ENCODE data around the gene TRAF7. TPM values are rescaled to one million over a fixed set of nuclear protein-coding genes. Genes with fewer than 3 reads are reported as not detected.

Gene TRAF7
- polyA plus RNA-seq, 3 donors, result 5.9 to 41.9 (median 6.7) TPM

GRCh38 chr16:2157480-2158261, 2.1 kb downstream of the TRAF7 start:
- peaks cover 89% of the 10 kb centered on the region for H4K20me1 ChIP-seq (ENCODE audit: insufficient read depth, low read length)
- no peak overlapping the region for H3K4me2 ChIP-seq (replicated peaks; ENCODE audit: extremely low read depth, low read length, poor library complexity, severe bottlenecking)
- no peaks in the 10 kb centered on the region for H3K9me3 ChIP-seq (replicated peaks in 1 of 2; ENCODE audit: control insufficient read depth in 1 of 2, insufficient read depth in 1 of 2, low read length in 2 of 2)
- Mint-ChIP-seq H3K4me1 (peaks cover 42% of the 10 kb centered on the region), H3K4me3 (no peak overlapping the region), H3K36me3 (peaks cover 0 to 2% of the 10 kb centered on the region in 2 donors), H3K27me3 (ENCODE audit: low read depth in 3 of 3) (peaks cover 0 to 2% (median 0%) of the 10 kb centered on the region in 3 donors), H3K9me3 (peaks cover 0 to 3% (median 0%) of the 10 kb centered on the region in 7 donors), H3K27ac (peak overlapping the region in 3 of 7 donors; percentile 30 to 89 (median 74))
- TF ChIP-seq, protein P1, sequence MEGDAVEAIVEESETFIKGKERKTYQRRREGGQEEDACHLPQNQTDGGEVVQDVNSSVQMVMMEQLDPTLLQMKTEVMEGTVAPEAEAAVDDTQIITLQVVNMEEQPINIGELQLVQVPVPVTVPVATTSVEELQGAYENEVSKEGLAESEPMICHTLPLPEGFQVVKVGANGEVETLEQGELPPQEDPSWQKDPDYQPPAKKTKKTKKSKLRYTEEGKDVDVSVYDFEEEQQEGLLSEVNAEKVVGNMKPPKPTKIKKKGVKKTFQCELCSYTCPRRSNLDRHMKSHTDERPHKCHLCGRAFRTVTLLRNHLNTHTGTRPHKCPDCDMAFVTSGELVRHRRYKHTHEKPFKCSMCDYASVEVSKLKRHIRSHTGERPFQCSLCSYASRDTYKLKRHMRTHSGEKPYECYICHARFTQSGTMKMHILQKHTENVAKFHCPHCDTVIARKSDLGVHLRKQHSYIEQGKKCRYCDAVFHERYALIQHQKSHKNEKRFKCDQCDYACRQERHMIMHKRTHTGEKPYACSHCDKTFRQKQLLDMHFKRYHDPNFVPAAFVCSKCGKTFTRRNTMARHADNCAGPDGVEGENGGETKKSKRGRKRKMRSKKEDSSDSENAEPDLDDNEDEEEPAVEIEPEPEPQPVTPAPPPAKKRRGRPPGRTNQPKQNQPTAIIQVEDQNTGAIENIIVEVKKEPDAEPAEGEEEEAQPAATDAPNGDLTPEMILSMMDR (IDR thresholded peaks at IDR 0.05), result no peak
- intact Hi-C loops (cut with micrococcal nuclease), result loop anchor here (5.0 to 10.0 kb wide), 4 partner anchors 50 to 347 kb away; partner anchors contain the start of genes MLST8 (in 1 of the 2), MSRB1 (in 1 of the 2), NTHL1 (in 1 of the 2) and TSC2 (in 1 of the 2)
- no peak for DNase-seq
- H3K9ac ChIP-seq (ENCODE audit: insufficient read depth, low read length, poor library complexity, severe bottlenecking), result peak overlapping the region; percentile 8
- no peaks in the 10 kb centered on the region for H3K27me3 ChIP-seq (ENCODE audit: control insufficient read depth in 2 of 2, insufficient read depth in 2 of 2, low read length in 2 of 2)
- no peaks in the 10 kb centered on the region for H3K36me3 ChIP-seq (replicated peaks in 1 of 2; ENCODE audit: control insufficient read depth in 1 of 2, insufficient read depth in 2 of 2, low read length in 2 of 2)
- 97% methylated on average over 23 of the region's 27 CpGs for WGBS (ENCODE audit: insufficient coverage)
- H3K4me3 ChIP-seq (replicated peaks in 1 of 3; ENCODE audit: low read depth in 2 of 3, low read length in 3 of 3), result no peak overlapping the region
- peaks cover 37 to 46% of the 10 kb centered on the region in 2 donors for H3K4me1 ChIP-seq (ENCODE audit: control insufficient read depth in 1 of 2, insufficient read depth in 2 of 2, low read length in 2 of 2)
- peak overlapping the region in 1 of 2 donors; percentile 78 for H3K27ac ChIP-seq (ENCODE audit: low read depth in 1 of 2, low read length in 2 of 2)
- H2AFZ ChIP-seq (ENCODE audit: insufficient read depth, low read depth, low read length, poor library complexity, severe bottlenecking), result no peak overlapping the region
- peaks cover 93% of the 10 kb centered on the region for H3K79me2 ChIP-seq (ENCODE audit: insufficient read depth, low read length)

DNA sequence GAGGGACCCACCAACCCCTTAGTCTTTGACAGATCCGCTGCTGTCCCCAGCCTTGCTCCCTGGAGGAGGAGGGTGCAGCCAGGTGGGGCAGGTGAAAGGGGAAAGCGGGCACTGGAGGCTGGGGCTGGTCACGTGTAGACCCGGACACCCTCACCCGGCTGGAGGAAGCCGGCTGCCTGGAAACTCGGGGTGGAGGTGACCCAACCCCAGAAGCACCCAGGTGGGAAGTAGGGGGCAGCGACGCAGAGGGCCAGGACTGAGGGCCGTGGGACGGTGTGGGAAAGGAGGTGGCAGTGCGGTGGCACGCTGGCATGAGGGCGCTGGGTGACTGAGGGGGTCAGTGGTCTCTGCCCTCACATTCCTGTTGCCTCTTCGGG, 2.7 kb downstream of the TRAF7 start:
- intact Hi-C loops (cut with micrococcal nuclease), result loop anchor here (5.0 to 10.0 kb wide), 4 partner anchors 49 to 347 kb away; partner anchors contain the start of genes MLST8 (in 1 of the 2), MSRB1 (in 1 of the 2), NTHL1 (in 1 of the 2) and TSC2 (in 1 of the 2)
- 94% methylated on average over 15 of the region's 15 CpGs for WGBS (ENCODE audit: insufficient coverage)
- Histone ChIP-seq H3K27ac (ENCODE audit: low read depth in 1 of 2, low read length in 2 of 2) (no peak overlapping the region), H3K9ac (ENCODE audit: insufficient read depth, low read length, poor library complexity, severe bottlenecking) (peak overlapping the region; percentile 8), H3K4me1 (ENCODE audit: control insufficient read depth in 1 of 2, insufficient read depth in 2 of 2, low read length in 2 of 2) (peaks cover 31 to 41% of the 10 kb centered on the region in 2 donors), H2AFZ (ENCODE audit: insufficient read depth, low read depth, low read length, poor library complexity, severe bottlenecking) (no peak overlapping the region), H3K4me2 (replicated peaks; ENCODE audit: extremely low read depth, low read length, poor library complexity, severe bottlenecking) (no peak overlapping the region), H3K9me3 (replicated peaks in 1 of 2; ENCODE audit: control insufficient read depth in 1 of 2, insufficient read depth in 1 of 2, low read length in 2 of 2) (peaks cover 0 to under 1% of the 10 kb centered on the region in 2 donors), H3K27me3 (ENCODE audit: control insufficient read depth in 2 of 2, insufficient read depth in 2 of 2, low read length in 2 of 2) (no peaks in the 10 kb centered on the region), H3K79me2 (ENCODE audit: insufficient read depth, low read length) (peaks cover 93% of the 10 kb centered on the region), H4K20me1 (ENCODE audit: insufficient read depth, low read length) (peaks cover 89% of the 10 kb centered on the region), H3K36me3 (replicated peaks in 1 of 2; ENCODE audit: control insufficient read depth in 1 of 2, insufficient read depth in 2 of 2, low read length in 2 of 2) (peaks cover 0 to 3% of the 10 kb centered on the region in 2 donors), H3K4me3 (replicated peaks in 1 of 3; ENCODE audit: low read depth in 2 of 3, low read length in 3 of 3) (no peak overlapping the region)
- Mint-ChIP-seq H3K36me3 (peaks cover 2% of the 10 kb centered on the region in 2 donors), H3K4me1 (peaks cover 36% of the 10 kb centered on the region), H3K27ac (peak overlapping the region in 2 of 7 donors; percentile 74 to 89), H3K4me3 (no peak overlapping the region), H3K27me3 (ENCODE audit: low read depth in 3 of 3) (peaks cover 0 to 2% (median 0%) of the 10 kb centered on the region in 3 donors), H3K9me3 (peaks cover 0 to 7% (median 0%) of the 10 kb centered on the region in 7 donors)
- no peak for DNase-seq
- TF ChIP-seq, protein P1 (IDR thresholded peaks at IDR 0.05), result no peak

Measured in CD14-positive monocyte (primary cell).